ENCODE measurements around the gene KLF5.
"Not testable (repeated sequence)": the region's sequence is repeated elsewhere in the genome, so short reads cannot be mapped to it uniquely, and the experiment has no call there.

- TF ChIP-seq CTCF (IDR thresholded peaks at IDR 0.05); JUN (CRISPR knock-in tag; IDR thresholded peaks at IDR 0.05); SMAD3 (CRISPR knock-in tag; IDR thresholded peaks at IDR 0.05; ENCODE audit: borderline replicate concordance); FOXJ3 (CRISPR knock-in tag; IDR thresholded peaks at IDR 0.05; ENCODE audit: borderline replicate concordance); TEAD1 (CRISPR knock-in tag; IDR thresholded peaks at IDR 0.05); TP53 (CRISPR knock-in tag; IDR thresholded peaks at IDR 0.05); NFYB (CRISPR knock-in tag; conservative IDR thresholded peaks at IDR 0.05; ENCODE audit: low read depth); ERG (CRISPR knock-in tag; IDR thresholded peaks at IDR 0.05); IRF2 (CRISPR knock-in tag; IDR thresholded peaks at IDR 0.05; ENCODE audit: borderline replicate concordance, low read depth): not testable (repeated sequence)
Measured at GRCh38 chr13:73048615-73049014, 10.2 kb upstream of the KLF5 start.

All from WTC11 (cell line).